ENCODE results near the gene MLPH.

DNA sequence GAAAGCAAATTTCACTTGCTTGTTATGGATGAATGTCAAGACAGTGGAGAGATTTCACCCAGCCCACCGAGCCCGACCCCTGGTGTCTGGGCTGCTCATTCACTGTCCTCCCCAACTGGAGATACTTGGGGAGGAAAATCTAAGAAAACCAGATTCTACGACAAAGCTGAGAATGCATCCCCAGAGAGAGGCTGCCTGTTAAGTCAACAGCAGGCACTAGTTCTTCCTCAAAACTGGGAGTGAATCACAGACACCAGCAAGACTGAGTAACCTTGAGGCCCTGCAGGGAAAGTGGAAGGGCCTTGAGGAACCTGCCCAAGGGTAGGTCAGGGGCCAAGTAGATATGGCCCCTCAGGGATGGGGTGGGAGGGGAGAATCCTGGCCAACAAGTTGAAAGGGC lies 34.2 kb upstream of the MLPH start:
- TF ChIP-seq CEBPB (IDR thresholded peaks at IDR 0.05; ENCODE audit: borderline replicate concordance, low read depth, low read length) (no peak), ZNF75D (CRISPR knock-in tag; IDR thresholded peaks at IDR 0.05; ENCODE audit: borderline replicate concordance) (no peak), ARHGAP35 (CRISPR knock-in tag; IDR thresholded peaks at IDR 0.05; ENCODE audit: borderline replicate concordance) (no peak), NFIC (IDR thresholded peaks at IDR 0.05; ENCODE audit: low read length) (no peak), NCOA1 (CRISPR knock-in tag; IDR thresholded peaks at IDR 0.05) (no peak), NONO (IDR thresholded peaks at IDR 0.05) (no peak), NONO (CRISPR knock-in tag; conservative IDR thresholded peaks at IDR 0.05) (no peak), NRL (CRISPR knock-in tag; IDR thresholded peaks at IDR 0.05; ENCODE audit: borderline replicate concordance) (no peak), ZNF121 (CRISPR knock-in tag; IDR thresholded peaks at IDR 0.05) (no peak), RBM22 (optimal IDR thresholded peaks at IDR 0.05; ENCODE audit: low read length) (no peak), NR2C2 (CRISPR knock-in tag; IDR thresholded peaks at IDR 0.05; ENCODE audit: borderline replicate concordance) (no peak), ZFP36 (IDR thresholded peaks at IDR 0.05; ENCODE audit: borderline replicate concordance, low read depth, low read length, partially characterized antibody) (no peak)
- TF ChIP-seq, protein P1, sequence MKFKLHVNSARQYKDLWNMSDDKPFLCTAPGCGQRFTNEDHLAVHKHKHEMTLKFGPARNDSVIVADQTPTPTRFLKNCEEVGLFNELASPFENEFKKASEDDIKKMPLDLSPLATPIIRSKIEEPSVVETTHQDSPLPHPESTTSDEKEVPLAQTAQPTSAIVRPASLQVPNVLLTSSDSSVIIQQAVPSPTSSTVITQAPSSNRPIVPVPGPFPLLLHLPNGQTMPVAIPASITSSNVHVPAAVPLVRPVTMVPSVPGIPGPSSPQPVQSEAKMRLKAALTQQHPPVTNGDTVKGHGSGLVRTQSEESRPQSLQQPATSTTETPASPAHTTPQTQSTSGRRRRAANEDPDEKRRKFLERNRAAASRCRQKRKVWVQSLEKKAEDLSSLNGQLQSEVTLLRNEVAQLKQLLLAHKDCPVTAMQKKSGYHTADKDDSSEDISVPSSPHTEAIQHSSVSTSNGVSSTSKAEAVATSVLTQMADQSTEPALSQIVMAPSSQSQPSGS (CRISPR knock-in tag; IDR thresholded peaks at IDR 0.05), result no peak
- TF ChIP-seq, protein P2, sequence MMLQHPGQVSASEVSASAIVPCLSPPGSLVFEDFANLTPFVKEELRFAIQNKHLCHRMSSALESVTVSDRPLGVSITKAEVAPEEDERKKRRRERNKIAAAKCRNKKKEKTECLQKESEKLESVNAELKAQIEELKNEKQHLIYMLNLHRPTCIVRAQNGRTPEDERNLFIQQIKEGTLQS (CRISPR knock-in tag; IDR thresholded peaks at IDR 0.05), result no peak
